ENCODE results near the gene TCEA3. TPM values are rescaled to one million over a fixed set of nuclear protein-coding genes. Genes with fewer than 3 reads are reported as not detected.

The TCEA3 gene
- total and polyA plus RNA-seq, 2 experiments from 2014 or later = 9.2 to 23.2 TPM

DNA sequence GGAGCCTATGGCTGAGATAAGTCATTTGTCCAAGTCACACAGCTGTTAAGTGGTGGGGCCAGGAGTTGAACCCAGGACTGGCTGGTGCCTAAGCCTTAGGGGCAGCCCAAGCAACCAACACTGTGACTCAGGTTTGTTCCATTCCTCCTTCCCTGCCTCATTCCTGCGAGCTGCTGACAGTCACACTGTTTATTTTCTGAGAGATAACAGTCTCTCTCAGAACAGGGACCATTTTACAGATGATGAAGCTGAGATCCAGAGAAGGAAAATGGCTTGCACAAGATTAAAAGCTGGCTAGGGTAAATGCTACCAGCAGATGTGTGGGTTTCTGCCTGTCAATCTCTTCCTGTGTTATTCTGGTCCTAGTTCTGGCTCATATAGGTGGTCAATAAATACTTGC lies 24.3 kb upstream of the TCEA3 start:
- 42 to 58% methylated on average over 1 of the region's 1 CpG for WGBS, 2 experiments (ENCODE audit: low coverage in 1 of 2, low lambda C conversion rate in 2 of 2, missing lambda C conversion rate in 2 of 2)
- Histone ChIP-seq H3K9me3 (ENCODE audit: low read depth) (no peaks in the 10 kb centered on the region), H2AFZ (no peak overlapping the region), H3K9me2 (ENCODE audit: insufficient read depth) (no peaks in the 10 kb centered on the region), H3K27me3 (replicated peaks; ENCODE audit: insufficient read depth) (no peaks in the 10 kb centered on the region), H3K4me3 (no peak overlapping the region), H3K4me2 (ENCODE audit: unreplicated experiment) (no peak overlapping the region), H3K27ac (no peak overlapping the region), H3K9ac (no peak overlapping the region), H3K36me3 (ENCODE audit: low read depth) (no peaks in the 10 kb centered on the region), H3K4me1 (ENCODE audit: insufficient read depth) (peaks cover 21% of the 10 kb centered on the region), H4K20me1 (ENCODE audit: insufficient read depth) (no peaks in the 10 kb centered on the region), H3K79me2 (ENCODE audit: insufficient read depth) (no peaks in the 10 kb centered on the region), H3F3A (ENCODE audit: insufficient read depth) (peaks cover 9% of the 10 kb centered on the region; the same call in 1 of the 2 replicates)
- TF ChIP-seq EZH2 (IDR thresholded peaks at IDR 0.05; ENCODE audit: insufficient read depth, poor library complexity, severe bottlenecking) = no peak
- TF ChIP-seq EZH2phosphoT487 (IDR thresholded peaks at IDR 0.05; ENCODE audit: insufficient read depth, low read depth) = no peak
- DNase-seq = no peak
- in situ Hi-C loops (cut with MboI) = no loop called here

DNA sequence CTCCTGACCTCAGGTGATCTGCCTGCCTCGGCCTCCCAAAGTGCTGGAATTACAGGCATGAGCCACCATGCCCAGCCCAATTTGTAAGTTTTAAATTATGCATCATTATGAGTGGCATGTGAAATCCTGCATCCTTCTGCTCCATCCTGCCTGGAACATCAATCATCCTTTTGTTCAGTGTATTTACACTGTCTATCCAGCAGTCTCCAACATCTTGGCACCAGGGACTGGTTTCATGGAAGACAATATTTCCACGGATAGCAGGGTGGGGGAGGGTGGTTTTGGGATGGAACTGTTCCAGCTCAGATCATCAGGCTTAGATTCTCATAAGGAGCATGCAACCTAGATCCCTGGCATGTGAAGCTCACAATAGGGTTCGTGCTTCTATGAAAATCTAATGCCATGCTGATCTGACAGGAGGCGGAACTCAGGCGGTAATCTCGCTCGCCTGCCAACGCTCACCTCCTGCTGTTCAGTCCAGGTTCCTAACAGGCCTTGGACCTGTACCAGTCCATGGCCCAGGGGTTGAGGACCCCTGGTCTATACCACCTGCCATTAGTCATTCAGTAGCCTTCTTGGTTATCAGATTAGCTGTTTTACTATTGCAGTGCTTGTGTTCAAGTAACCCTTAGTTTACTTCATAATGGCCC lies 22.2 kb upstream of the TCEA3 start:
- no peak overlapping the region for H3K4me2 ChIP-seq (ENCODE audit: unreplicated experiment)
- no peaks in the 10 kb centered on the region for H4K20me1 ChIP-seq (ENCODE audit: insufficient read depth)
- no peaks in the 10 kb centered on the region for H3K79me2 ChIP-seq (ENCODE audit: insufficient read depth)
- no peak overlapping the region for H3K9ac ChIP-seq
- H3K36me3 ChIP-seq (ENCODE audit: low read depth) = no peaks in the 10 kb centered on the region
- peaks cover 17% of the 10 kb centered on the region for H3K4me1 ChIP-seq (ENCODE audit: insufficient read depth)
- WGBS, 2 experiments (ENCODE audit: low coverage in 1 of 2, low lambda C conversion rate in 2 of 2, missing lambda C conversion rate in 2 of 2) = 84 to 88% methylated on average over 8 of the region's 8 CpGs
- peaks cover 9% of the 10 kb centered on the region; the same call in 1 of the 2 replicates for H3F3A ChIP-seq (ENCODE audit: insufficient read depth)
- H3K9me2 ChIP-seq (ENCODE audit: insufficient read depth) = no peaks in the 10 kb centered on the region
- TF ChIP-seq EZH2 (IDR thresholded peaks at IDR 0.05; ENCODE audit: insufficient read depth, poor library complexity, severe bottlenecking) (no peak), EZH2phosphoT487 (IDR thresholded peaks at IDR 0.05; ENCODE audit: insufficient read depth, low read depth) (no peak)
- H3K27me3 ChIP-seq (replicated peaks; ENCODE audit: insufficient read depth) = no peaks in the 10 kb centered on the region
- no peak overlapping the region for H3K27ac ChIP-seq
- in situ Hi-C loops (cut with MboI) = no loop called here
- no peak overlapping the region for H3K4me3 ChIP-seq
- no peak overlapping the region for H2AFZ ChIP-seq
- no peaks in the 10 kb centered on the region for H3K9me3 ChIP-seq (ENCODE audit: low read depth)
- no peak for DNase-seq

DNA sequence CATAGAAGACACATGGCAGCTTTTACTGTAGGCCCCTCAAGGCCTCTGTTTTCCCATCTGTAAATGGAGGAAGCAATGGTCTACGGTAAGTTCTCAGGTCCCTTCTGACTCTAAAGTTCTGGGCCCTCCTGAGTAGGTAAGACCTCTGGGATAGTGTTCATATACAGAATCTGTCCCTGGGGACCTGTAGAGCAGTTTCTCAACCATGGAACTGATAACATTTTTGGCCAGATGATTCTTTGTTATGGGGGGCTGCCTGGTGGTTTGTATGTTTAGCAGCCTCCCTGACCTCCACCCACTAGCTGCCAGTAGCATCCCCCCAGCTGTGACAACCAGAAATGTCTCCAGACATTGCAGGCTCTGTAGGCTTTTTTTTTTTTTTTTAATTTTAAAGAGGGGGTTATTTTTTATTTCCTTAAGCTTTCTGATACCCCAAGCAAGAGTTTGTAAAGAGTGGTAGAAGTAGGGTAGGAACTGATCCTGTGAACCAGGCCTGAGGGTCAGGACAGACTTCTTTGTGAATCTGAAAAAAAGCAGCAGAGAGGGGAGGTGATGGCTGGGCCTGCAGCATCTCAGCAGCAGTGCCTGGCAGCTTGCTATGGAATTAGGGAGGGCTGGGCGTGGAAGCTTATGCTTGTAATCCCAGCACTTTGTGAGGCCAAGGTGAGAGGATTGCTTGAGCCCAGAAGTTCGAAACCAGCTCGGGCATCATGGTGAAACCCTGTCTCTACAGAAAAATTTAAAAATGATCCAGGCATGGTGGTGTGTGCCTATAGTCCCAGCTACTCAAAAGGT lies 20.2 kb upstream of the TCEA3 start:
- peak overlapping the region; percentile 39 for H3K4me2 ChIP-seq (ENCODE audit: unreplicated experiment)
- TF ChIP-seq EZH2 (IDR thresholded peaks at IDR 0.05; ENCODE audit: insufficient read depth, poor library complexity, severe bottlenecking) (no peak), EZH2phosphoT487 (IDR thresholded peaks at IDR 0.05; ENCODE audit: insufficient read depth, low read depth) (no peak)
- no peak overlapping the region for H3K4me3 ChIP-seq
- H2AFZ ChIP-seq = peak overlapping the region; percentile 14; the same call in 1 of the 2 replicates
- H3F3A ChIP-seq (ENCODE audit: insufficient read depth) = peaks cover 9% of the 10 kb centered on the region; the same call in 1 of the 2 replicates
- no peaks in the 10 kb centered on the region for H3K79me2 ChIP-seq (ENCODE audit: insufficient read depth)
- peaks cover 14% of the 10 kb centered on the region for H3K4me1 ChIP-seq (ENCODE audit: insufficient read depth)
- in situ Hi-C loops (cut with MboI) = no loop called here
- WGBS, 2 experiments (ENCODE audit: low coverage in 1 of 2, low lambda C conversion rate in 2 of 2, missing lambda C conversion rate in 2 of 2) = 61 to 70% methylated on average over 4 of the region's 4 CpGs
- no peaks in the 10 kb centered on the region for H3K9me2 ChIP-seq (ENCODE audit: insufficient read depth)
- H3K27ac ChIP-seq = peak overlapping the region; percentile 68
- H3K27me3 ChIP-seq (replicated peaks; ENCODE audit: insufficient read depth) = no peaks in the 10 kb centered on the region
- H4K20me1 ChIP-seq (ENCODE audit: insufficient read depth) = no peaks in the 10 kb centered on the region
- H3K9ac ChIP-seq = peak overlapping the region; percentile 60
- no peaks in the 10 kb centered on the region; the same call in 1 of the 2 replicates for H3K36me3 ChIP-seq (ENCODE audit: low read depth)
- DNase-seq = no peak
- H3K9me3 ChIP-seq (ENCODE audit: low read depth) = no peaks in the 10 kb centered on the region

DNA sequence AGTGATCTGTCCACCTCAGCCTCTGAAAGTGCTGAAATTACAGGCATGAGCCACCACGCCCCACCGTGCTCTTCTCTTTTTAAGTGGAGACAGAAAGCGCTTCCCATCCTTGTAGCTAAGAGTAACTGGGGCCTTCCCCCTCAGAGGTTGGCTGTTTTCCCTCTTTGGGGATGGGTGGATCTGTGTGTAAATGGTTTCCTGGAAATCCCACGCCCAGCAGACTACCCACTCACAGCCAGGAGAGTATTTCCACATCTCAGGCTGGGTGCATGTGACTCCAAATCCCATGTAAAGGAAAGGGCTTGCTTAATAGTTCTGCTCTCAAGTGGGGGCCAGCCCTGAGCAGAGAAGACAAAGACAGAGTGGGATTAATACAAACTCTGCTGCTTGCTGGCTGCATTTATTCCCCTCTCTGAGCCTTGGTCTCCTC lies 19.6 kb upstream of the TCEA3 start:
- peak overlapping the region; percentile 68 for H3K27ac ChIP-seq
- H2AFZ ChIP-seq = peak overlapping the region; percentile 14; the same call in 1 of the 2 replicates
- H4K20me1 ChIP-seq (ENCODE audit: insufficient read depth) = no peaks in the 10 kb centered on the region
- TF ChIP-seq EZH2 (IDR thresholded peaks at IDR 0.05; ENCODE audit: insufficient read depth, poor library complexity, severe bottlenecking) = no peak
- TF ChIP-seq EZH2phosphoT487 (IDR thresholded peaks at IDR 0.05; ENCODE audit: insufficient read depth, low read depth) = no peak
- no peaks in the 10 kb centered on the region for H3K79me2 ChIP-seq (ENCODE audit: insufficient read depth)
- peak overlapping the region; percentile 39 for H3K4me2 ChIP-seq (ENCODE audit: unreplicated experiment)
- WGBS, 2 experiments (ENCODE audit: low coverage in 1 of 2, low lambda C conversion rate in 2 of 2, missing lambda C conversion rate in 2 of 2) = 18% methylated on average over 4 of the region's 4 CpGs
- in situ Hi-C loops (cut with MboI) = no loop called here
- H3K9me2 ChIP-seq (ENCODE audit: insufficient read depth) = no peaks in the 10 kb centered on the region
- no peaks in the 10 kb centered on the region for H3K27me3 ChIP-seq (replicated peaks; ENCODE audit: insufficient read depth)
- no peak overlapping the region for H3K4me3 ChIP-seq
- DNase-seq = peak; percentile 94
- H3K9me3 ChIP-seq (ENCODE audit: low read depth) = no peaks in the 10 kb centered on the region
- H3K4me1 ChIP-seq (ENCODE audit: insufficient read depth) = peaks cover 14% of the 10 kb centered on the region
- no peaks in the 10 kb centered on the region; the same call in 1 of the 2 replicates for H3K36me3 ChIP-seq (ENCODE audit: low read depth)
- H3K9ac ChIP-seq = peak overlapping the region; percentile 60
- peaks cover 9% of the 10 kb centered on the region; the same call in 1 of the 2 replicates for H3F3A ChIP-seq (ENCODE audit: insufficient read depth)

Measured in GM23248 (cell line).